Measurements from ENCODE around the gene FAHD2A.

GRCh38 chr2:95392320-95392719, 10.2 kb upstream of the FAHD2A start:
- no peak for TF ChIP-seq POLR2AphosphoS5 (IDR thresholded peaks at IDR 0.05)
- no peak for TF ChIP-seq CTCF (IDR thresholded peaks at IDR 0.05)
- TF ChIP-seq POLR2A (IDR thresholded peaks at IDR 0.05): no peak
